BE2C (cell line): ENCODE measurements around the gene SPNS2.

Experiments used
- DNase-seq: peaks from one replicate; pipeline ENCODE4 v3.0.0-alpha.2; 2020
- H3K27me3 ChIP-seq: fragments of 250-450 bp; sonication (Bioruptor Pico); 2 replicates; pipeline ENCODE4 v1.5.1; 2020; ENCODE audit warnings: mild to moderate bottlenecking
- H3K36me3 ChIP-seq: fragments of 250-450 bp; sonication (Bioruptor Pico); 2 replicates; pipeline ENCODE4 v1.5.1; 2020; ENCODE audit warnings: mild to moderate bottlenecking
- H3K4me1 ChIP-seq: fragments of 250-450 bp; sonication (Bioruptor Pico); 2 replicates; pipeline ENCODE4 v1.5.1; 2020
- H3K4me3 ChIP-seq: 2 replicates; pipeline ENCODE4 v1.5.1; 2011; ENCODE audit warnings: low read depth, low read length
- H3K9me3 ChIP-seq: fragments of 250-450 bp; sonication (Bioruptor Pico); 2 replicates; pipeline ENCODE4 v1.5.1; 2020
- CTCF ChIP-seq: IDR thresholded peaks from 2 replicates; pipeline ENCODE4 v1.5.1; 2012; ENCODE audit warnings: mild to moderate bottlenecking, low read depth, low read length

Gene SPNS2

DNA sequence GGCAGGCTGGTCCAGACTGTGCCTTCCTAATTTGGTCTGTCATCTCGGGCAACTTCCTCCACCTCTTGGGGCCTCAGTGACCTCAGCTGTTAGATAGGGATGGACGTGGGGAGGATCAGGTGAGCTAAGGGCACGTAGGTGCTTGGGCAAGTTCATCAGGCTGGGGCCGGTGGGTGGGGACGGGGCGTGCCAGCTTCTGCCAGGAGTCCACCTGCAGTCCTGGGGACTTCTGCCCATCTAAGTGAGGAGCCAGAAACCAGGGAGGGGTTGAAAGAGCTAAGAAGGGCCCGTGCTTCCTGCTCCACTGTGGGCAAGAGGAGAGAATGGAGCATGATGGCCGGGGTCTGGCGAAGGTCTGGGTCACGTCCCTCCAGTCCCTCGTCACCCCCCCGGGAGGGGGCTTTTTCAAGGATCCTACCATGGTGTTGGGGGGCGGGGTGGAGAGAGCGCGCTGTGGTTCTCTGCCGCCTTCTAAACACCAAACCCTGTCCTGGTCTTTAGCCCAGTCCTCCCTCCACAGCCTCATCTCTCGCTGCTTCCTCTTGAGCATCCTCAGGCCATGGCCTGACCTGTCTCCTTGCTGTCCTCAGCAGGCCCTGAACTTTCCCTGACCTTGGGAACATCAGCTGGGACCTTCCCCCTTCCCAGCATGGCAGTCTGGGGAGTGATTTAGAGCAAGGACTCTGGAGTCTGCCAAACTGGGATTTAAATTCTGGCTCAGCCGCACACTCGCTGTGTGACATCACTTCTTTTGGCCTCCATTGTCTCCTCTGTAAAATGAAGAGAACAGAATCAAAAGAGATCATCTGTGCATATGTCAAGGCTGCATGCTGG, 21.6 kb downstream of the SPNS2 start:
- Histone ChIP-seq H3K27me3 (no peaks in the 10 kb centered on the region), H3K9me3 (no peaks in the 10 kb centered on the region), H3K4me1 (no peaks in the 10 kb centered on the region), H3K4me3 (no peak overlapping the region), H3K36me3 (no peaks in the 10 kb centered on the region)
- TF ChIP-seq CTCF, result no peak
- DNase-seq, result no peak

GRCh38 chr17:4520894-4521600, 22.4 kb downstream of the SPNS2 start:
- Histone ChIP-seq H3K36me3 (no peaks in the 10 kb centered on the region), H3K27me3 (no peaks in the 10 kb centered on the region), H3K4me1 (no peaks in the 10 kb centered on the region), H3K4me3 (no peak overlapping the region), H3K9me3 (no peaks in the 10 kb centered on the region)
- TF ChIP-seq CTCF, result no peak
- DNase-seq, result no peak

DNA sequence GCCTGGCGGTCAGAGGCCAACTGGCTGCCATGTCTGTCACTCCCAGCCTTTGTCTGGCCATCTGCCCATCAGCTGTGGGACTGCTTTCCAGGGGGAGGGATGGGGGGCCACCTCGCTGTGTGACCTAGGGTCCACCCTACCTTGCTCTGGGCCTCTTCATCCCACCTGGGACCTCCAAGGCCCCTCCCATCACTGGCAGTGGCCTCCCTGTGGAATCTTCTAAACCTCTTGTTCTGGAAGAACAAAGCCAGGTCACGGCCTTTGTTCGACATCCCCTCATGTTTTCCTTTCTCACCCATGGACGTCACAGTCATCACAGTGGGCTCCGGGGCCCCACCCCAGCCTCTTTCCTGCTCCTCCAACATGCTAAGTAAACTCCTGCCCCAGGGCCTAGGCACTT, 24.0 kb downstream of the SPNS2 start:
- TF ChIP-seq CTCF, result no peak
- no peaks in the 10 kb centered on the region for H3K27me3 ChIP-seq
- H3K36me3 ChIP-seq, result no peaks in the 10 kb centered on the region
- H3K9me3 ChIP-seq, result no peaks in the 10 kb centered on the region
- no peaks in the 10 kb centered on the region for H3K4me1 ChIP-seq
- no peak overlapping the region for H3K4me3 ChIP-seq
- no peak for DNase-seq

- Histone ChIP-seq H3K9me3 (no peaks in the 10 kb centered on the region), H3K36me3 (no peaks in the 10 kb centered on the region), H3K4me3 (no peak overlapping the region), H3K27me3 (no peaks in the 10 kb centered on the region), H3K4me1 (no peaks in the 10 kb centered on the region)
- no peak for TF ChIP-seq CTCF
- no peak for DNase-seq
Measured at GRCh38 chr17:4523946-4524345, 25.3 kb downstream of the SPNS2 start.

DNA sequence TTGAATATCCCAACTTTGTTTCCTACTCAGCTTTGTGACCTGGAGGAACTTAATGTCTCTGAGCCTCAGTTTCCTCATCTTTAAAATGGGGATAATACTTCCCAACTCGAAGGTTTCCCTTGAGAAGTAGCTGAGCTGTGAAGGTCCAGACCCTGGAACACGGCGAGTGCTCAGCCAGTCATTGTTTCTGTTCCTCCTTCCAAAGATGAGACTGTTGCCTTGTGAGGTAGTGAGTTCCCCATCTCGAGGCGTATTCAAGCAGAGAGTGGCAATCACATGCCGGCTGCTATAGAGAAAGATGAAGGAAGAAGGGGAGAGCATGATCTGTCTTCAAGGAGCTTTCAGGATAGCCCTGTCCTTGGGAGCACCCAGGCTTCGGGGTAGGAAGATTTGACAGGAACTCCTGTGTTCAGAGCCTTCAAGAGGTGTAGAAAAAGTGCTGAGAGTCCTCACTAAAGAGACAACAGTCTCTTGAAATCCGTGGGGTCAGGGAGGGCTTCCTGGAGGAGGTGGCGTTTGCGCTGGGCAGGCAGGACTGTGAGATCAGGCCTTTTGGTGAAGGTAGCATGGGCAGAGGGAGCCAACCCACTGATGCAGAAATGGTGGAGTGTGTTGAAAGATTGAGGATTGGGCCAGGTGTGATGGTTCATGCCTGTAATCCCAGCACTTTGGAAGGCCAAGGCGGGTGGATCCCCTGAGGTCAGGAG, 27.2 kb downstream of the SPNS2 start:
- TF ChIP-seq CTCF, result no peak
- DNase-seq, result no peak
- Histone ChIP-seq H3K4me3 (no peak overlapping the region), H3K36me3 (no peaks in the 10 kb centered on the region), H3K4me1 (no peaks in the 10 kb centered on the region), H3K9me3 (no peaks in the 10 kb centered on the region), H3K27me3 (no peaks in the 10 kb centered on the region)
